BJ (cell line): Measurements from ENCODE around the gene NT5C. TPM values are rescaled to one million over a fixed set of nuclear protein-coding genes. Genes with fewer than 3 reads are reported as not detected.
"Not testable (repeated sequence)": the region's sequence is repeated elsewhere in the genome, so short reads cannot be mapped to it uniquely, and the experiment has no call there.

Experiments
- CTCF ChIA-PET: fragments of 350-600 bp; formaldehyde crosslinking; extraction: SDS; loops from one replicate; lab custom pipeline; 2021; ENCODE audit warnings: antibody characterized with exemption, inconsistent platforms; lab: Yijun Ruan, JAX
- POLR2A ChIA-PET: fragments of 300-600 bp; sonication (Branson Sonifier 250); formaldehyde crosslinking; extraction: SDS; loops from one replicate; lab custom pipeline; 2021; ENCODE audit warnings: antibody characterized with exemption; lab: Charles Lee
- DNase-seq: peaks from one replicate; pipeline ENCODE4 v3.0.0-alpha.2; 2011; ENCODE audit warnings: low read depth
- H3K27me3 ChIP-seq: 2 replicates; pipeline ENCODE4 v1.6.0; 2011; ENCODE audit warnings: low read length; ENCODE audit not compliant: control insufficient read depth, insufficient read depth
- H3K36me3 ChIP-seq: 2 replicates; pipeline ENCODE4 v1.5.1; 2011; ENCODE audit warnings: low read length; ENCODE audit not compliant: control insufficient read depth, insufficient read depth
- H3K4me3 ChIP-seq: 2 replicates; pipeline ENCODE4 v1.5.1; 2011; ENCODE audit warnings: low read depth, mild to moderate bottlenecking, control low read depth, low read length
- polyA plus RNA-seq: library from polyadenylated mRNA; depleted of rRNA; stranded (reverse); fragments of >200 nt; gene quantifications from 2 replicates; pipeline ENCODE4 v1.2.3, GENCODE V29; 2011
- TF ChIP-seq, protein P1 (sequence below): IDR thresholded peaks from 2 replicates; pipeline ENCODE4 v1.5.1; 2011; ENCODE audit warnings: low read depth, mild to moderate bottlenecking, control low read depth, inconsistent platforms, low read length, moderate library complexity; ENCODE audit not compliant: insufficient read depth

Gene NT5C
- polyA plus RNA-seq, 1 experiment: 61.8 TPM

DNA sequence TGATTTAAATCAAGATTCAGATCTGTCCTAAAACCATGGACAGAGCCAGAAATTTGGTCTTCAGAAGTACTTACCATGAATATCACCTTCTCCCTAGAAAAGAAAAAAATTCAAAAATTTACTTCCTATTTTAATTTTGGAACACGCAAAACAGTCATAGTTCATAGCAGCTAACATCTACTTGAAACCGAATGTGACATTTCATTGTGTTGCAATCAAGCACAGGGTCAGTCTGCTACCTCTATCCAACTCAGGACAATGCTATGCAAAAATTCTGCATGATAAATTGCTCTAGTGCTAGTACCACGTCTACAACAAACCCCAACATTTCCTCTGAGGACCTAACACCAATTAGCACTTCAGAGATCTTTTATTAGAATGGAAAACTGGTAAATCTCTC lies 15.1 kb upstream of the NT5C start:
- H3K4me3 ChIP-seq: no peak overlapping the region
- H3K27me3 ChIP-seq: no peaks in the 10 kb centered on the region
- TF ChIP-seq, protein P1, sequence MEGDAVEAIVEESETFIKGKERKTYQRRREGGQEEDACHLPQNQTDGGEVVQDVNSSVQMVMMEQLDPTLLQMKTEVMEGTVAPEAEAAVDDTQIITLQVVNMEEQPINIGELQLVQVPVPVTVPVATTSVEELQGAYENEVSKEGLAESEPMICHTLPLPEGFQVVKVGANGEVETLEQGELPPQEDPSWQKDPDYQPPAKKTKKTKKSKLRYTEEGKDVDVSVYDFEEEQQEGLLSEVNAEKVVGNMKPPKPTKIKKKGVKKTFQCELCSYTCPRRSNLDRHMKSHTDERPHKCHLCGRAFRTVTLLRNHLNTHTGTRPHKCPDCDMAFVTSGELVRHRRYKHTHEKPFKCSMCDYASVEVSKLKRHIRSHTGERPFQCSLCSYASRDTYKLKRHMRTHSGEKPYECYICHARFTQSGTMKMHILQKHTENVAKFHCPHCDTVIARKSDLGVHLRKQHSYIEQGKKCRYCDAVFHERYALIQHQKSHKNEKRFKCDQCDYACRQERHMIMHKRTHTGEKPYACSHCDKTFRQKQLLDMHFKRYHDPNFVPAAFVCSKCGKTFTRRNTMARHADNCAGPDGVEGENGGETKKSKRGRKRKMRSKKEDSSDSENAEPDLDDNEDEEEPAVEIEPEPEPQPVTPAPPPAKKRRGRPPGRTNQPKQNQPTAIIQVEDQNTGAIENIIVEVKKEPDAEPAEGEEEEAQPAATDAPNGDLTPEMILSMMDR: no peak
- DNase-seq: no peak
- ChIA-PET CTCF (interaction anchor here (1.5 to 2.4 kb wide), 2 partner anchors 9 to 33 kb away, joined by 4 to 10 read pairs; no protein-coding TSS in a partner anchor), POLR2A (no interaction called here)
- H3K36me3 ChIP-seq: peaks cover 7% of the 10 kb centered on the region

DNA sequence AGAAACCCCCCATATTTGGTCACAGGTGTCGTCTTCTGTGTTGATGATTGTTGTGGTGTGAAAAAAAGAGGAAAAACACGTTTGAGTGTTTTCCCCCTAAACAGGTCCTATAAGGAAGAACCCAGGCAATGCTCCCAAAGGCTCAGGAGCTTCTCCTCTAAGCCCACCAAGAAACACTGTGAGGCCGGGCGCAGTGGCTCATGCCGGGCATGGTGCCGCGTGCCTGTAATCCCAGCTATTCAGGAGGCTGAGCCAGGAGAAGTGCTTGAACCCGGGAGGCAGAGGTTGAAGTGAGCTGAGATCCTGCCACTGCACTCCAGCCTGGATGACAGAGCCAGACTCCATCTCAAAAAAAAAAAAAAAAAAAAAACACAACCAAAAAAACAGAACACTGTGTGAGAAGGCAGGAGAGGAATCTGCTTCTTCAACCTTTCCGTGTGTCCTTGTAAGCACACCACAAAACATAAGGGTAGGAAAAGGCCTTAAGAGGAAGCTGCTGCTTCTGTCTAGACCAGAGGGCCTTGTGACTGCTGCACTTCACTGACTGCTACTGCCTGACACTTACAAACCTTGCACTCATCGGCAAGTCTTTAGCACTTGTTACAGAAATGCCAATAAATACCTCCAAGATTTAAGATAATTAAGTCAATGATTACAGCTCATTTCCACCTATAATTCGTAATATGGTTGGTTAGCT lies 13.4 kb upstream of the NT5C start:
- TF ChIP-seq, protein P1: no peak
- H3K27me3 ChIP-seq: no peaks in the 10 kb centered on the region
- CTCF ChIA-PET: interaction anchor here (0.6 to 2.4 kb wide), 7 partner anchors 8 to 184 kb away, joined by 3 to 10 read pairs (median 4); partner anchors contain the start of gene NT5C
- POLR2A ChIA-PET: interaction anchor here (0.7 kb wide), 1 partner anchor 55 kb away, joined by 3 read pairs; no protein-coding TSS in a partner anchor
- H3K4me3 ChIP-seq: no peak overlapping the region
- H3K36me3 ChIP-seq: peaks cover 7% of the 10 kb centered on the region
- DNase-seq: no peak

DNA sequence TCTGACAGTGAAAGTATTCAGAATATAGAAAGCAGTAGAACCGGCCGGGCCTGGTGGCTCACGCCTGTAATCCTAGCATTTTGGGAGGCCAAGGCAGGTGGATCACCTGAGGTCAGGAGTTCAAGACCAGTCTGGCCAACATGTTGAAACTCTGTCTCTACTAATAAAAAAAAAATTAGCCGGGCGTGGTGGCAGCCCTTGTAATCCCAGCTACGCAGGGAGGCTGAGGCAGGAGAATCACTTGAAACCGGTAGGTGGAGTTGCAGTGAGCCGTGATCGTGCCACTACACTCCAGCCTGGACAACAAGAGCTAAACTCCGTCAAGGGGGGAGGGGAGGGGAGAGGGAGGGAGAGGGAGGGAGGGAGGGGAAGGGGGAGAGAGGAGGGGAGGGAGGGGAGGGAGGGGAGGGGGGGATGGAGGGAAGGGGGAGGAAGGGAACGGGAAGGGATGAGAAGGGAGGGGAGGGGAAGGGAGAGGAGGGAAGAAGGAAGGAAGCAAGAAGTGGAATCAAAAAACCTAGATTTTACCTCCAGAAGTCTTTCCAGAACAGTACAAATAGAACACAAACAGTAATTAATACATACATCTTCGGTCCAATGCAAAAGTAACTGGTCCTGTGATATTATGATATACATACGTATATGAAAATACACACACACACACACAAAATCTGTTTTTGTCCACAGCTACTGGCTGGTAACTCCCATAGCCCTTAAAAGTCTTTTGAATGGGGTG lies 10.9 kb upstream of the NT5C start:
- no peak overlapping the region for H3K4me3 ChIP-seq
- TF ChIP-seq, protein P1: no peak
- no peak for DNase-seq
- POLR2A ChIA-PET: no interaction called here
- peaks cover 5% of the 10 kb centered on the region for H3K36me3 ChIP-seq
- CTCF ChIA-PET: interaction anchor here (1.1 to 1.2 kb wide), 2 partner anchors 28 to 31 kb away, joined by 3 read pairs; no protein-coding TSS in a partner anchor
- no peaks in the 10 kb centered on the region for H3K27me3 ChIP-seq

DNA sequence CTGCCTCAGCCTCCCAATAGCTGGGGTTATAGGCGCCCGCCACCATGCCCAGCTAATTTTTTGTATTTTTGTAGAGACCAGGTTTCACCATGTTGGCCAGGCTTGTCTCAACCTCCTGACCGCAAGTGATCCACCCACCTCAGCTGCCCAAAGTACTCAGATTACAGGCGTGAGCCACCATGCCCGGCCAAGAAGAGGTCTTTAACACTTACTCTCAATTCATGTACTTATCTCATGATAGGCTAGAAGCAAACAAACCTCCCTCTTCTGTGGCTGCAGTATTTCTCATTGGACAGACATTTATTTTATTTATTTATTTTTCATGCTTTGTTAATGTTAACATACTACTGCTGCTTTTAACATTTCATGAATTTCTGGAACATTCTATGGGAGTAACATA lies 7.0 kb upstream of the NT5C start:
- Histone ChIP-seq H3K36me3 (peaks cover 3% of the 10 kb centered on the region; the same call in 1 of the 2 replicates), H3K27me3 (no peaks in the 10 kb centered on the region)

DNA sequence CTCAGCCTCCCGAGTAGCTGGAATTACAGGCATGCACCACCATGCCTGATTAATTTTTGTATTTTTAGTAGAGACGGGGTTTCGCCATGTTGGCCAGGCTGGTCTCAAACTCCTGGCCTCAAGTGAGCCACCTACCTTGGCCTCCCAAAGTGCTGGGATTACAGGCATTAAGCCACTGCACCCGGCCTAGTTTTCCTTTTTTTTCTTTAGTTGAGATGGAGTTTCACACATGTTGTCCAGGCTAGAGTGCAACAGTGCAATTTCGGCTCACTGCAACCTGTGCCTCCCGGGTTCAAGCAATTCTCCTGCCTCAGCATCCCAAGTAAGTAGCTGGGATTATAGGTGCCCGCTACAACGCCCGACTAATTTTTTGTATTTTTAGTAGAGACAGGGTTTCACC lies 6.2 kb upstream of the NT5C start:
- POLR2A ChIA-PET, H3K36me3 ChIP-seq, DNase-seq, H3K27me3 ChIP-seq, H3K4me3 ChIP-seq: not testable (repeated sequence)
- CTCF ChIA-PET: interaction anchor here (1.0 to 1.4 kb wide), 2 partner anchors 8 to 10 kb away, joined by 3 to 4 read pairs; no protein-coding TSS in a partner anchor

More for the DNA sequence above, 7.0 kb upstream of the NT5C start:
- H3K4me3 ChIP-seq: no peak overlapping the region
- CTCF ChIA-PET: no interaction called here
- POLR2A ChIA-PET: no interaction called here
- no peak for DNase-seq
- TF ChIP-seq, protein P1: no peak
